Endothelial cell of umbilical vein (primary cell): ENCODE data around the gene TARS2. TPM values are rescaled to one million over a fixed set of nuclear protein-coding genes. Genes with fewer than 3 reads are reported as not detected.

Source experiments
- BruUV-seq: library from RNA; stranded (reverse); fragments of 400-500 nt; replicated peaks from 2 replicates; lab custom pipeline; 2021; lab: Mats Ljungman, UMichigan
- CTCF ChIA-PET: fragments of 300-600, 350-600 bp; sonication (Branson Sonifier 250); formaldehyde crosslinking; loops from one replicate; lab custom pipeline; 2021; ENCODE audit warnings: antibody characterized with exemption, inconsistent platforms; lab: Charles Lee
- POLR2A ChIA-PET: fragments of 300-600, 350-600 bp; sonication (Branson Sonifier 250); formaldehyde crosslinking; loops from one replicate; lab custom pipeline; 2021; ENCODE audit warnings: antibody characterized with exemption, inconsistent platforms; lab: Charles Lee
- DNase-seq: peaks from one replicate; pipeline ENCODE4 v3.0.0-alpha.2; 2011; ENCODE audit warnings: low read depth, low spot score
- FAIRE-seq: peaks from 2 replicates; lab custom pipeline; 2011; peaks lifted over from hg19 to GRCh38; lab: Jason Lieb, UNC
- H2AFZ ChIP-seq: 2 replicates; pipeline ENCODE4 v1.6.0; 2012; ENCODE audit warnings: low read depth, low read length, control low read depth, inconsistent platforms
- H3K27ac ChIP-seq: 2 replicates; pipeline ENCODE4 v1.5.1; 2011; ENCODE audit warnings: low read depth, mild to moderate bottlenecking, control low read depth, low read length, moderate library complexity; ENCODE audit not compliant: insufficient read depth
- H3K27me3 ChIP-seq, 2 experiments: 2 replicates each; pipeline versions ENCODE4 v1.6.0 to v1.6.1; 2011; ENCODE audit warnings: low read length in 2 of 2, mixed read lengths in 1 of 2; ENCODE audit not compliant: control insufficient read depth in 2 of 2, insufficient read depth in 2 of 2
- H3K36me3 ChIP-seq, 2 experiments: 2 replicates in 1 of 2; 3 replicates in 1 of 2; pipeline ENCODE4 v1.5.1; 2011; ENCODE audit warnings: low read length in 2 of 2, mild to moderate bottlenecking in 1 of 2, moderate library complexity in 1 of 2; ENCODE audit not compliant: control insufficient read depth in 2 of 2, insufficient read depth in 2 of 2; ENCODE audit errors: extremely low read depth in 1 of 2
- H3K4me1 ChIP-seq: 3 replicates; pipeline ENCODE4 v1.5.1; 2011; ENCODE audit warnings: mild to moderate bottlenecking, low read length; ENCODE audit not compliant: control insufficient read depth, insufficient read depth; ENCODE audit errors: extremely low read depth
- H3K4me2 ChIP-seq: 2 replicates; pipeline ENCODE4 v1.6.1; 2011; ENCODE audit warnings: low read length, control low read depth, mixed read lengths; ENCODE audit not compliant: insufficient read depth
- H3K4me3 ChIP-seq, 3 experiments: fragments of 200-600 bp in 1 of 3; sonication (generic), shearing (Covaris generic) in 1 of 3; replicated peaks in 1 of 3; 2 replicates each; pipeline ENCODE4 v1.5.1; 2011 to 2016; ENCODE audit warnings: control low read depth in 3 of 3, low read length in 3 of 3, mild to moderate bottlenecking in 2 of 3, inconsistent platforms in 1 of 3, low read depth in 1 of 3, moderate library complexity in 1 of 3; ENCODE audit not compliant: insufficient read depth in 1 of 3
- H3K79me2 ChIP-seq: 2 replicates; pipeline ENCODE4 v1.6.0; 2012; ENCODE audit warnings: low read length, inconsistent platforms; ENCODE audit not compliant: control insufficient read depth, insufficient read depth
- H3K9ac ChIP-seq: replicated peaks from 2 replicates; pipeline ENCODE3; 2011; ENCODE audit warnings: low read length, control low read depth; ENCODE audit not compliant: insufficient read depth; ENCODE audit errors: extremely low read depth
- H3K9me1 ChIP-seq: replicated peaks from 3 replicates; pipeline ENCODE4 v1.6.0; 2011; ENCODE audit warnings: mild to moderate bottlenecking, low read length; ENCODE audit not compliant: control insufficient read depth, insufficient read depth; ENCODE audit errors: extremely low read depth
- H3K9me3 ChIP-seq: replicated peaks from 2 replicates; pipeline ENCODE4 v1.5.1; 2012; ENCODE audit warnings: low read length, inconsistent platforms; ENCODE audit not compliant: control insufficient read depth, insufficient read depth
- H4K20me1 ChIP-seq: replicated peaks from 2 replicates; pipeline ENCODE3; 2011; ENCODE audit warnings: mild to moderate bottlenecking, low read length; ENCODE audit not compliant: control insufficient read depth, insufficient read depth; ENCODE audit errors: extremely low read depth
- FOS ChIP-seq: IDR thresholded peaks from 2 replicates; pipeline ENCODE4 v1.6.1; 2011; ENCODE audit warnings: mild to moderate bottlenecking, low read length, moderate library complexity, borderline replicate concordance; ENCODE audit not compliant: insufficient read depth
- JUN ChIP-seq: IDR thresholded peaks from 2 replicates; pipeline ENCODE4 v1.6.1; 2011; ENCODE audit warnings: borderline replicate concordance, low read depth; ENCODE audit not compliant: insufficient read length, insufficient read depth
- MYC ChIP-seq: IDR thresholded peaks from one replicate; pipeline ENCODE4 v1.6.1; 2011; ENCODE audit warnings: mild to moderate bottlenecking, low read depth, low read length
- POLR2AphosphoS5 ChIP-seq: IDR thresholded peaks from 2 replicates; pipeline ENCODE4 v1.6.1; 2012; ENCODE audit warnings: low read depth, mild to moderate bottlenecking, control low read depth, low read length, moderate library complexity; ENCODE audit not compliant: insufficient read depth
- dilution Hi-C: fragments of 300-500 bp; cut with MboI; formaldehyde crosslinking; loops from one replicate; pipeline ENCODE4 v1.15.0; 2019; ENCODE audit warnings: low sequenced_read_pairs; ENCODE audit not compliant: extremely low pct_ligation_motif_present
- intact Hi-C: fragments of 100-400 bp; cut with micrococcal nuclease; formaldehyde crosslinking; loops from one replicate; pipeline ENCODE4 v1.10.0; 2022
- polyA plus RNA-seq, 4 experiments: library from polyadenylated mRNA; depleted of rRNA in 3 of 4; stranded (reverse) in 3 of 4; unstranded in 1 of 4; fragments of >200 nt; gene quantifications; 2 replicates each; pipeline versions ENCODE4 v1.2.1 to v1.2.3, GENCODE V29; 2011 to 2012; ENCODE audit warnings: missing spikeins in 1 of 4
- total RNA-seq: library from RNA; stranded (reverse); gene quantifications from 2 replicates; pipeline ENCODE4 v1.2.3, GENCODE V29; 2021
- TF ChIP-seq, protein P1 (sequence below): IDR thresholded peaks from 2 replicates; pipeline ENCODE4 v1.6.1; 2011; ENCODE audit not compliant: insufficient read depth, insufficient read length
- TF ChIP-seq, protein P2 (sequence below), 2 donors: IDR thresholded peaks; 1 replicate in 1 of 2; 2 replicates in 1 of 2; pipeline ENCODE4 v1.5.1; 2011; ENCODE audit warnings: low read length in 2 of 2, mild to moderate bottlenecking in 2 of 2, moderate library complexity in 2 of 2, control low read depth in 1 of 2, inconsistent platforms in 1 of 2, low read depth in 1 of 2; ENCODE audit not compliant: insufficient read depth in 1 of 2; ENCODE audit errors: extremely low read depth in 1 of 2

Gene TARS2
- total and polyA plus RNA-seq, 2 donors (not counting 3 experiments of a cell fraction or from before 2014, with no cell fraction given) = 21.5 to 22.0 TPM

DNA sequence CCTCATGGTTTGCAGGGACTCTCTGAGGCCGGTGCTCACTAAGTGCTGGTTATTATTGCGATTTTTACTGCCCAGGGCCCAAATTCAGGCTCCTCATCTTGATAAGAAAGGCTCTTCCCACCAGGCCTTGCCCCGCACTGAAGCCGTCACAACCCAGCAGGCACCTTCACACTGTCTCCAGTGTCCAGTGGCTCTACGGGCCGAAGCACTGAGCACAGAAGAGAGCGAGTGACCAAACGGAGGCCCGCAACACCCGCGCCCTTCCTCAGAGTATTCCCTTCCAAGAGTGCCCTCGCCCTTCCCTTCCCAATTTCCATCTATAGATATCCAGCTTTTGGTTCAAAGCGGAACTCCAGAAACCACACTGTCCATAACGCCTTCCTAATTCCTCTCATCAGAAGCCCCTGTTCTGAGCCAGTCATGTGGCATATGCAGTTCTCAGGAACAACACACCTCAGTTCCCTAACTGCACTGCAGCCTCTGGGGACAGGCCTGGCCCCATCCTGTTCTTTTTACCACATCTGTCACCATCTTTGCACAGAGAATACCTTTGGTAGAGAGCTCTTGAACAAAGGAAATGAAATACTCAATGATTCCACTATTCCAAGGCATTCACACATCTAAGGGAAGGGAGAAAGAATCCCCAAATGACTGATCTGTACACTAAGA, 43.4 kb downstream of the TARS2 start:
- Histone ChIP-seq H3K27me3 (no peaks in the 10 kb centered on the region), H3K4me2 (no peak overlapping the region), H2AFZ (no peak overlapping the region), H3K9ac (no peak overlapping the region), H4K20me1 (no peaks in the 10 kb centered on the region), H3K9me1 (no peaks in the 10 kb centered on the region), H3K27ac (no peak overlapping the region), H3K9me3 (no peaks in the 10 kb centered on the region), H3K4me3 (no peak overlapping the region), H3K36me3 (no peaks in the 10 kb centered on the region), H3K79me2 (no peaks in the 10 kb centered on the region), H3K4me1 (no peaks in the 10 kb centered on the region)
- CTCF ChIA-PET = interaction anchor here (1.1 to 3.7 kb wide), 4 partner anchors 10 to 275 kb away, joined by 4 to 23 read pairs (median 20); no protein-coding TSS in a partner anchor
- dilution Hi-C loops (no loop called here), intact Hi-C loops (no loop called here)
- TF ChIP-seq, protein P1, sequence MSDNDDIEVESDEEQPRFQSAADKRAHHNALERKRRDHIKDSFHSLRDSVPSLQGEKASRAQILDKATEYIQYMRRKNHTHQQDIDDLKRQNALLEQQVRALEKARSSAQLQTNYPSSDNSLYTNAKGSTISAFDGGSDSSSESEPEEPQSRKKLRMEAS = no peak
- TF ChIP-seq POLR2AphosphoS5 = no peak
- no peak for TF ChIP-seq MYC
- TF ChIP-seq JUN = no peak
- no peak for TF ChIP-seq FOS
- TF ChIP-seq, protein P2, sequence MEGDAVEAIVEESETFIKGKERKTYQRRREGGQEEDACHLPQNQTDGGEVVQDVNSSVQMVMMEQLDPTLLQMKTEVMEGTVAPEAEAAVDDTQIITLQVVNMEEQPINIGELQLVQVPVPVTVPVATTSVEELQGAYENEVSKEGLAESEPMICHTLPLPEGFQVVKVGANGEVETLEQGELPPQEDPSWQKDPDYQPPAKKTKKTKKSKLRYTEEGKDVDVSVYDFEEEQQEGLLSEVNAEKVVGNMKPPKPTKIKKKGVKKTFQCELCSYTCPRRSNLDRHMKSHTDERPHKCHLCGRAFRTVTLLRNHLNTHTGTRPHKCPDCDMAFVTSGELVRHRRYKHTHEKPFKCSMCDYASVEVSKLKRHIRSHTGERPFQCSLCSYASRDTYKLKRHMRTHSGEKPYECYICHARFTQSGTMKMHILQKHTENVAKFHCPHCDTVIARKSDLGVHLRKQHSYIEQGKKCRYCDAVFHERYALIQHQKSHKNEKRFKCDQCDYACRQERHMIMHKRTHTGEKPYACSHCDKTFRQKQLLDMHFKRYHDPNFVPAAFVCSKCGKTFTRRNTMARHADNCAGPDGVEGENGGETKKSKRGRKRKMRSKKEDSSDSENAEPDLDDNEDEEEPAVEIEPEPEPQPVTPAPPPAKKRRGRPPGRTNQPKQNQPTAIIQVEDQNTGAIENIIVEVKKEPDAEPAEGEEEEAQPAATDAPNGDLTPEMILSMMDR (IDR thresholded peaks at IDR 0.05; ENCODE audit: extremely low read depth in 1 of 2, insufficient read depth in 1 of 2, low read depth in 1 of 2, low read length in 2 of 2) = no peak
- no TSS peak for BruUV-seq
- FAIRE-seq (no peak), DNase-seq (no peak)
- POLR2A ChIA-PET = no interaction called here
